HUES64 (cell line): ENCODE measurements around the gene EGLN1.
A peak's percentile ranks its signal among the peaks of the same experiment; 100 is the strongest.

Experiments used
- H3K27ac ChIP-seq: 2 replicates; pipeline ENCODE4 v1.7.0; 2013; ENCODE audit warnings: low read depth, low read length, inconsistent platforms
- H3K27me3 ChIP-seq: 2 replicates; pipeline ENCODE4 v1.6.1; 2013; ENCODE audit warnings: mild to moderate bottlenecking, low read length; ENCODE audit not compliant: insufficient read depth
- H3K36me3 ChIP-seq: 2 replicates; pipeline ENCODE4 v1.6.1; 2013; ENCODE audit warnings: mild to moderate bottlenecking, low read length; ENCODE audit not compliant: insufficient read depth
- H3K4me1 ChIP-seq: 2 replicates; pipeline ENCODE4 v1.6.1; 2013; ENCODE audit warnings: mild to moderate bottlenecking, low read length, moderate library complexity; ENCODE audit not compliant: insufficient read depth
- H3K4me3 ChIP-seq: 2 replicates; pipeline ENCODE4 v1.5.1; 2013; ENCODE audit warnings: mild to moderate bottlenecking, low read length, moderate library complexity
- H3K9ac ChIP-seq: 2 replicates; pipeline ENCODE4 v1.6.1; 2013; ENCODE audit warnings: mild to moderate bottlenecking, low read depth, low read length
- H3K9me3 ChIP-seq: 2 replicates; pipeline ENCODE4 v1.6.1; 2013; ENCODE audit warnings: low read depth, low read length; ENCODE audit not compliant: insufficient read depth
- WGBS: fragments of 150-250, 120-280 bp; methylation state at CpG from one replicate; pipeline ENCODE4 v1.1.7; 2013; ENCODE audit warnings: missing lambda C conversion rate; 5-methylcytosine and 5-hydroxymethylcytosine counted together

The EGLN1 gene

GRCh38 chr1:231383159-231383860 lies 38.8 kb downstream of the EGLN1 start:
- H3K4me3 ChIP-seq: no peak overlapping the region
- no peak overlapping the region for H3K9ac ChIP-seq
- no peaks in the 10 kb centered on the region for H3K9me3 ChIP-seq
- H3K27me3 ChIP-seq: no peaks in the 10 kb centered on the region
- H3K4me1 ChIP-seq: no peaks in the 10 kb centered on the region
- no peak overlapping the region for H3K27ac ChIP-seq
- WGBS: 89% methylated on average over 5 of the region's 5 CpGs
- H3K36me3 ChIP-seq: no peaks in the 10 kb centered on the region

GRCh38 chr1:231382426-231382825 lies 39.7 kb downstream of the EGLN1 start:
- H3K27ac ChIP-seq: no peak overlapping the region
- peaks cover 3% of the 10 kb centered on the region for H3K4me1 ChIP-seq
- H3K27me3 ChIP-seq: no peaks in the 10 kb centered on the region
- WGBS: 99% methylated on average over 3 of the region's 3 CpGs
- H3K4me3 ChIP-seq: no peak overlapping the region
- H3K9ac ChIP-seq: no peak overlapping the region
- no peaks in the 10 kb centered on the region for H3K9me3 ChIP-seq
- no peaks in the 10 kb centered on the region for H3K36me3 ChIP-seq

- Histone ChIP-seq H3K9ac (no peak overlapping the region), H3K27ac (no peak overlapping the region), H3K4me3 (no peak overlapping the region), H3K27me3 (no peaks in the 10 kb centered on the region), H3K4me1 (peaks cover 9% of the 10 kb centered on the region), H3K9me3 (no peaks in the 10 kb centered on the region), H3K36me3 (no peaks in the 10 kb centered on the region)
- 97% methylated on average over 2 of the region's 2 CpGs for WGBS
Observed at GRCh38 chr1:231381729-231382128, 40.4 kb downstream of the EGLN1 start.

DNA sequence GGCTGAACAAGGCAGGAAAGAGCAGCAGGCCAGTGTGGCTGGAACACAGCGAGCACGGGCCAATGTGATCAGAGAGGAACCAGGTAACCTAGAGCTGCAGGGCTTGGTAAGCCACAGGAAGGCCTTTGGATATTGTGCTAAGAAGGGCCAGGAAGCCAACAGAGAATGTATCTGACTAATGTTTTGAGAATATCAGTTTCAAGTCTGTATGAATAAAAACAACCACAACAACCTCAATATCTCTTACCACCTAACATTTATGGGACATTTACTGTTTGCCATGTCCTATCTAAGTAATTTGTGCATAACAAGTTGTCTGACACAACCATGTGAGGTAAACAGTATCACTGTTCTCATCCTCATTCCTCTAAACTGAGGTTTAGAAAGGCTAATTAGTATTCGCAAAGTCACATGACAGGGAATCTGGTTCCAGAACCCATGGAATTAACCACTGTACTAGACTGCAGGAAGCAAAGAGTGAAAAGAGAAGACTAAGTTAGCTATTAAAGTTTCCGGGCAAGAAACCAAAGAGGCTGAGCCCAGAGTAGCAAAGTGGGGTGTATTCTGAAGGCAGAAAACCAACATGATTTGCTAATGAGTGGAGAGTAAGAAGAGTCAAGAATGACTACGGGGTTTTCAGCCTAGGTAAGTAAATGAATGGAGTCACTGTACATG lies 45.1 kb downstream of the EGLN1 start:
- Histone ChIP-seq H3K9me3 (no peaks in the 10 kb centered on the region), H3K36me3 (no peaks in the 10 kb centered on the region), H3K4me3 (no peak overlapping the region), H3K27ac (no peak overlapping the region), H3K9ac (peak overlapping the region; percentile 14; the same call in 1 of the 2 replicates), H3K27me3 (no peaks in the 10 kb centered on the region), H3K4me1 (peaks cover 9% of the 10 kb centered on the region)
- 93% methylated on average over 5 of the region's 5 CpGs for WGBS

DNA sequence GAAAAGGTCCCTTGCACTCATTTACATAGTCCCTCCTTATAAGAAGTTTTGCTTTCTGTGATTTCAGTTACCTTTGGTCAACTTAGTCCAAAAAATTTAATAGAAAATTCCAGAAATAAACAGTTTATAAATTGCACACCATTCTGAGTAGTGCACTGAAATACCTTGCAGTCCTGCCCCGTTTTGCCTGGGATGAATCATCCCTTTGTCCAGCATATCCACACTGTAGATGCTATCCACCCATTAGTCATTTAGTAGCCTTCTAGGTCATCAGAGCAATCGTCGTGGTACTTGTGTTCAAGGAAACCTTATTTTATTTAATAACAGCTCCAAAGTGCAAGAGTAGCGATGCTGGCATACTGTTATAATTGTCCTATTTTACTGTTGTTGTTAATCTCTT lies 46.0 kb downstream of the EGLN1 start:
- H3K4me1 ChIP-seq: peaks cover 9% of the 10 kb centered on the region
- no peaks in the 10 kb centered on the region for H3K36me3 ChIP-seq
- H3K27ac ChIP-seq: no peak overlapping the region
- H3K27me3 ChIP-seq: no peaks in the 10 kb centered on the region
- no peak overlapping the region for H3K9ac ChIP-seq
- H3K4me3 ChIP-seq: no peak overlapping the region
- 94% methylated on average over 3 of the region's 4 CpGs for WGBS
- H3K9me3 ChIP-seq: no peaks in the 10 kb centered on the region

DNA sequence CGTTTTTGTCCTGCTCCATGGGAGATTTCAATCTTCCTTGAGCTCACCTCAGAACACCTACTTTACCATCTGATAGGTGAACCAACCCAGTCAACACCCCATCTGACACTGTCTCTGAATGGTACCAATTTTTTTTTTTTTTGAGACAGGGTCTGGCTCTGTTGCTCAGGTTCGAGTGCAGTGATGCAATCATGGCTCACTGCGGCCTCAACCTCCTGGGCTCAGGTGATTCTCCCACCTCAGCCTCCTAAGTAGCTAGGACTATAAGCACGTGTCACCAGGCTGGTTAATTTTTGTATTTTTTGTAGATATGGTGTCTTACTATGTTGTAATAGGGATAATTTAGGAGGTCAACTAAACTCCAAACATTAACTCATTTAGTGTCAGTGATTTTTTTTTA lies 47.7 kb downstream of the EGLN1 start:
- H3K9me3 ChIP-seq: no peaks in the 10 kb centered on the region
- H3K27me3 ChIP-seq: no peaks in the 10 kb centered on the region
- H3K4me3 ChIP-seq: no peak overlapping the region
- peaks cover 9% of the 10 kb centered on the region for H3K4me1 ChIP-seq
- no peaks in the 10 kb centered on the region for H3K36me3 ChIP-seq
- H3K9ac ChIP-seq: no peak overlapping the region
- 91% methylated on average over 3 of the region's 4 CpGs for WGBS
- H3K27ac ChIP-seq: no peak overlapping the region

DNA sequence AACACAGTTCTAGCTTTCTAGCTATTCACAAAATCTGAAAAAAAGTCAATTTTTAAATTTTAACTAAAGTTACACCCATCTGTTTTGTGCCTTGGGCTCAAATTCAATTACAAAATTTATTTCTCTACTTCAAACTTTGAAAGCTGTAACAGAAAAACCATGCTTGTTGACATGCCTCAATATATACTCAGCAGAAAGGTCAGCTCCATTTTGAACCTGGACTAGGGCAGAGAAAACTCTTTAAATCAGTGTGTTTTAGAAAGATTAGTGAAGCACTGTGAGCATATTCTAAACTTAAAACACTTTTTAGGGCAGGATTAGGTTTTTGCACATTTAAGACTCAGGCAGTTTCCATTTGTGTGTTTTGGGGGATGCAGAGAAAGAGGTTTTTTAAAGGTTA lies 49.6 kb downstream of the EGLN1 start:
- peaks cover 7% of the 10 kb centered on the region for H3K4me1 ChIP-seq
- H3K36me3 ChIP-seq: no peaks in the 10 kb centered on the region
- no peak overlapping the region for H3K4me3 ChIP-seq
- H3K27me3 ChIP-seq: no peaks in the 10 kb centered on the region
- no peak overlapping the region for H3K9ac ChIP-seq
- H3K9me3 ChIP-seq: no peaks in the 10 kb centered on the region
- H3K27ac ChIP-seq: no peak overlapping the region

GRCh38 chr1:231369282-231369681 lies 52.8 kb downstream of the EGLN1 start:
- H3K9me3 ChIP-seq: no peaks in the 10 kb centered on the region
- WGBS: 90% methylated on average over 3 of the region's 3 CpGs
- H3K4me1 ChIP-seq: no peaks in the 10 kb centered on the region
- H3K27ac ChIP-seq: no peak overlapping the region
- no peaks in the 10 kb centered on the region for H3K36me3 ChIP-seq
- no peak overlapping the region for H3K4me3 ChIP-seq
- no peak overlapping the region for H3K9ac ChIP-seq
- no peaks in the 10 kb centered on the region for H3K27me3 ChIP-seq

DNA sequence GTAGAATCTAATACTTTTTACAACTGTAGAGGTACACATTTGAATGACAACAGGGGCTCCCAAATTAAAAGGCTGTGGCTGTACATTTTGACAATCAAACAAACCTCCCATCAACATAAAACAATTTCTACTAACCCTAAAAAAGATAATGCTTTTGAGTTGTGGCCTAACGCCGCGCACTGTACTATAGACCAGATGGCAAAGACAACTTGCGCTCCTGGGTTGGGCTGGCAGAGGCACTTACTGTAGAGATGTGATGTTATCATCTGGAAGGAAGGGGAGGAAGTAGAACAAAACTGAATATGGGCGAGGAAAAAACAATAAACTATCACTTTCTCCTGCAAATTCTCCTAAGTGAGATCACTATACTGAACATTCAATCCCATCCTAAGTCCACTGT lies 57.9 kb downstream of the EGLN1 start:
- Histone ChIP-seq H3K9me3 (no peaks in the 10 kb centered on the region), H3K27ac (no peak overlapping the region), H3K36me3 (no peaks in the 10 kb centered on the region)

GRCh38 chr1:231363624-231364023 lies 58.5 kb downstream of the EGLN1 start:
- Histone ChIP-seq H3K9ac (no peak overlapping the region), H3K27ac (no peak overlapping the region), H3K9me3 (no peaks in the 10 kb centered on the region), H3K27me3 (no peaks in the 10 kb centered on the region), H3K36me3 (no peaks in the 10 kb centered on the region), H3K4me1 (no peaks in the 10 kb centered on the region), H3K4me3 (no peak overlapping the region)
- WGBS: no CpG with 5 or more reads among the region's 1 CpG

More for the DNA sequence above, 57.9 kb downstream of the EGLN1 start:
- Histone ChIP-seq H3K4me3 (no peak overlapping the region), H3K9ac (no peak overlapping the region), H3K4me1 (no peaks in the 10 kb centered on the region), H3K27me3 (no peaks in the 10 kb centered on the region)
- WGBS: over 99% methylated on average over 5 of the region's 5 CpGs

GRCh38 chr1:231362325-231362724 lies 59.8 kb downstream of the EGLN1 start:
- WGBS: 100% methylated on average over 1 of the region's 1 CpG
- Histone ChIP-seq H3K9ac (no peak overlapping the region), H3K36me3 (no peaks in the 10 kb centered on the region), H3K4me3 (no peak overlapping the region), H3K27ac (no peak overlapping the region), H3K4me1 (no peaks in the 10 kb centered on the region), H3K9me3 (no peaks in the 10 kb centered on the region), H3K27me3 (no peaks in the 10 kb centered on the region)
